H1 (cell line): ENCODE results near the gene RPL3. TPM values are rescaled to one million over a fixed set of nuclear protein-coding genes. Genes with fewer than 3 reads are reported as not detected.

Experiments used
- CTCF ChIA-PET: fragments of 300-600 bp; sonication (Branson Sonifier 250); formaldehyde crosslinking; loops from one replicate; lab custom pipeline; 2021; ENCODE audit not compliant: partially characterized antibody; lab: Charles Lee
- POLR2A ChIA-PET: fragments of 300-600 bp; sonication (Branson Sonifier 250); formaldehyde crosslinking; loops from one replicate; lab custom pipeline; 2021; ENCODE audit warnings: inconsistent platforms; ENCODE audit not compliant: partially characterized antibody; lab: Charles Lee
- DNase-seq, 2 experiments: peaks; one replicate each; pipeline versions ENCODE4 v3.0.0 to v3.0.0-alpha.2; 2010 to 2022; ENCODE audit warnings: low spot score in 2 of 2, low read depth in 1 of 2, mixed read lengths in 1 of 2
- FAIRE-seq: peaks from 2 replicates; lab custom pipeline; 2011; peaks lifted over from hg19 to GRCh38; lab: Jason Lieb, UNC
- H2AFZ ChIP-seq: 2 replicates; pipeline ENCODE4 v1.8.1; 2012; ENCODE audit warnings: low read length, inconsistent platforms
- H2AK5ac ChIP-seq: 2 replicates; pipeline ENCODE4 v1.6.1; 2013; ENCODE audit warnings: low read depth, low read length
- H2BK120ac ChIP-seq: replicated peaks from 2 replicates; pipeline ENCODE3; 2013; ENCODE audit warnings: low read depth, low read length, inconsistent platforms
- H2BK12ac ChIP-seq: 2 replicates; pipeline ENCODE4 v1.6.1; 2013; ENCODE audit warnings: low read depth, low read length
- H2BK15ac ChIP-seq: 2 replicates; pipeline ENCODE4 v1.6.1; 2013; ENCODE audit warnings: low read length
- H2BK20ac ChIP-seq: 2 replicates; pipeline ENCODE4 v1.6.1; 2013; ENCODE audit warnings: low read length
- H2BK5ac ChIP-seq: 2 replicates; pipeline ENCODE4 v1.6.1; 2013; ENCODE audit warnings: low read depth, low read length
- H3K14ac ChIP-seq: 2 replicates; pipeline ENCODE4 v1.6.1; 2013; ENCODE audit warnings: inconsistent platforms; ENCODE audit not compliant: insufficient read length
- H3K18ac ChIP-seq: 2 replicates; pipeline ENCODE4 v1.6.1; 2013; ENCODE audit warnings: low read length; ENCODE audit errors: extremely low read depth
- H3K23ac ChIP-seq: 2 replicates; pipeline ENCODE4 v1.6.1; 2013; ENCODE audit warnings: inconsistent platforms; ENCODE audit not compliant: insufficient read length
- H3K23me2 ChIP-seq: 2 replicates; pipeline ENCODE4 v1.6.1; 2013; ENCODE audit warnings: low read depth, low read length
- H3K27ac ChIP-seq: 2 replicates; pipeline ENCODE4 v1.6.1; 2011; ENCODE audit warnings: low read depth, low read length, inconsistent platforms
- H3K27me3 ChIP-seq, 4 experiments: replicated peaks in 1 of 4; 1 replicate in 1 of 4; 2 replicates in 3 of 4; pipeline versions ENCODE4 v1.6.1 to v1.8.1; 2011 to 2013; ENCODE audit warnings: low read length in 3 of 4, mild to moderate bottlenecking in 3 of 4, inconsistent platforms in 2 of 4, mixed read lengths in 2 of 4, moderate library complexity in 1 of 4; ENCODE audit not compliant: control insufficient read depth in 3 of 4, insufficient read depth in 3 of 4; ENCODE audit errors: extremely low read depth in 1 of 4
- H3K36me3 ChIP-seq, 4 experiments: 2 replicates each; pipeline versions ENCODE4 v1.6.1 to v1.8.1; 2011 to 2013; ENCODE audit warnings: mild to moderate bottlenecking in 4 of 4, low read length in 3 of 4, moderate library complexity in 2 of 4, control low read depth in 1 of 4, inconsistent platforms in 1 of 4; ENCODE audit not compliant: insufficient read depth in 4 of 4, control insufficient read depth in 2 of 4
- H3K4ac ChIP-seq: replicated peaks from 2 replicates; pipeline ENCODE3; 2013; ENCODE audit warnings: low read length, low read depth, mixed read lengths, inconsistent platforms; ENCODE audit not compliant: insufficient read length
- H3K4me1 ChIP-seq, 4 experiments: replicated peaks in 1 of 4; 1 replicate in 1 of 4; 2 replicates in 3 of 4; pipeline versions ENCODE4 v1.6.1 to v1.8.1; 2011 to 2013; ENCODE audit warnings: low read length in 3 of 4, inconsistent platforms in 2 of 4, mixed read lengths in 1 of 4; ENCODE audit not compliant: insufficient read depth in 4 of 4, control insufficient read depth in 3 of 4
- H3K4me2 ChIP-seq, 2 experiments: 2 replicates each; pipeline versions ENCODE4 v1.6.1 to v1.8.1; 2011 to 2013; ENCODE audit warnings: low read depth in 2 of 2, low read length in 2 of 2, control low read depth in 1 of 2, inconsistent platforms in 1 of 2, mild to moderate bottlenecking in 1 of 2; ENCODE audit not compliant: insufficient read depth in 1 of 2
- H3K4me3 ChIP-seq, 4 experiments: fragments of 200-600, 300-600 bp in 1 of 4; sonication (generic), shearing (Covaris generic), sonication (Bioruptor Twin) in 1 of 4; 2 replicates each; pipeline versions ENCODE4 v1.5.1 to v1.8.1; 2011 to 2016; ENCODE audit warnings: low read length in 4 of 4, low read depth in 3 of 4, control low read depth in 2 of 4, inconsistent platforms in 2 of 4, mild to moderate bottlenecking in 2 of 4, mixed read lengths in 1 of 4, moderate library complexity in 1 of 4; ENCODE audit not compliant: insufficient read depth in 2 of 4; ENCODE audit errors: extremely low read depth in 1 of 4
- H3K56ac ChIP-seq: replicated peaks from 2 replicates; pipeline ENCODE3; 2013; ENCODE audit warnings: low read depth, mild to moderate bottlenecking, mixed read lengths, low read length, inconsistent platforms; ENCODE audit not compliant: insufficient read length
- H3K79me1 ChIP-seq: 2 replicates; pipeline ENCODE4 v1.6.1; 2013; ENCODE audit warnings: low read depth, low read length, control low read depth
- H3K79me2 ChIP-seq, 2 experiments: 2 replicates each; pipeline versions ENCODE4 v1.6.1 to v1.8.1; 2012 to 2013; ENCODE audit warnings: low read length in 2 of 2, mild to moderate bottlenecking in 2 of 2, inconsistent platforms in 1 of 2; ENCODE audit not compliant: insufficient read depth in 2 of 2, control insufficient read depth in 1 of 2
- H3K9ac ChIP-seq, 4 experiments: replicated peaks in 1 of 4; 1 replicate in 1 of 4; 2 replicates in 3 of 4; pipeline versions ENCODE4 v1.6.1 to v1.8.1; 2011 to 2013; ENCODE audit warnings: low read depth in 3 of 4, low read length in 3 of 4, control low read depth in 2 of 4, mild to moderate bottlenecking in 2 of 4, moderate library complexity in 2 of 4, inconsistent platforms in 1 of 4; ENCODE audit errors: extremely low read depth in 1 of 4
- H3K9me3 ChIP-seq, 2 experiments: 2 replicates each; pipeline versions ENCODE4 v1.6.1 to v1.8.1; 2012 to 2013; ENCODE audit warnings: mild to moderate bottlenecking in 2 of 2, moderate library complexity in 2 of 2, control low read depth in 1 of 2, inconsistent platforms in 1 of 2, low read depth in 1 of 2, low read length in 1 of 2, mixed read lengths in 1 of 2; ENCODE audit not compliant: insufficient read depth in 2 of 2
- H4K20me1 ChIP-seq, 2 experiments: replicated peaks in 1 of 2; 2 replicates each; pipeline versions ENCODE3 to v1.8.1; 2011 to 2013; ENCODE audit warnings: inconsistent platforms in 2 of 2, low read length in 2 of 2, mild to moderate bottlenecking in 1 of 2; ENCODE audit not compliant: insufficient read depth in 2 of 2, control insufficient read depth in 1 of 2
- H4K5ac ChIP-seq: 2 replicates; pipeline ENCODE4 v1.6.1; 2013; ENCODE audit warnings: low read length, low read depth, mixed read lengths, inconsistent platforms; ENCODE audit not compliant: insufficient read length
- H4K8ac ChIP-seq: 2 replicates; pipeline ENCODE4 v1.8.0; 2013; ENCODE audit warnings: mild to moderate bottlenecking, moderate library complexity, low read length, inconsistent platforms; ENCODE audit not compliant: insufficient read depth; ENCODE audit errors: extremely low read depth
- H4K91ac ChIP-seq: replicated peaks from 2 replicates; pipeline ENCODE3; 2013; ENCODE audit warnings: low read length, mixed read lengths, inconsistent platforms; ENCODE audit not compliant: insufficient read length
- ATF3 ChIP-seq: IDR thresholded peaks from 2 replicates; pipeline ENCODE4 v1.6.1; 2011; ENCODE audit warnings: low read depth, mild to moderate bottlenecking, low read length; ENCODE audit not compliant: insufficient read depth
- CBX5 ChIP-seq: fragments of 300-800, 300-1000 bp; sonication (generic); IDR thresholded peaks from 2 replicates; pipeline ENCODE4 v1.7.1; 2016; ENCODE audit warnings: antibody characterized with exemption, low read length, low read depth
- CEBPB ChIP-seq: IDR thresholded peaks from 2 replicates; pipeline ENCODE4 v1.6.1; 2012; ENCODE audit warnings: low read depth, low read length
- CHD1 ChIP-seq: IDR thresholded peaks from 2 replicates; pipeline ENCODE4 v1.6.1; 2012; ENCODE audit warnings: low read depth, low read length, improper control_type of control experiment
- EZH2 ChIP-seq: fragments of 200-600 bp; sonication (generic); IDR thresholded peaks from 2 replicates; pipeline ENCODE4 v1.7.1; 2012; ENCODE audit warnings: low read depth, mild to moderate bottlenecking, moderate library complexity, low read length, inconsistent platforms; ENCODE audit not compliant: severe bottlenecking
- GABPA ChIP-seq: IDR thresholded peaks from 2 replicates; pipeline ENCODE4 v1.6.1; 2011; ENCODE audit warnings: mild to moderate bottlenecking, low read length, moderate library complexity, borderline replicate concordance; ENCODE audit not compliant: insufficient read depth
- JUN ChIP-seq: IDR thresholded peaks from 2 replicates; pipeline ENCODE4 v1.6.1; 2011; ENCODE audit warnings: low read depth, mild to moderate bottlenecking, improper control_type of control experiment, low read length
- JUND ChIP-seq: IDR thresholded peaks from 2 replicates; pipeline ENCODE4 v1.6.1; 2011; ENCODE audit warnings: mild to moderate bottlenecking, improper control_type of control experiment, low read length
- MAFK ChIP-seq: IDR thresholded peaks from 2 replicates; pipeline ENCODE4 v1.6.1; 2012; ENCODE audit warnings: low read depth, mild to moderate bottlenecking, improper control_type of control experiment, low read length
- NANOG ChIP-seq: IDR thresholded peaks from 2 replicates; pipeline ENCODE4 v1.6.1; 2011; ENCODE audit warnings: low read length, low read depth, mild to moderate bottlenecking, inconsistent platforms; ENCODE audit not compliant: insufficient read depth, poor library complexity, severe bottlenecking
- POLR2AphosphoS5 ChIP-seq: IDR thresholded peaks from 2 replicates; pipeline ENCODE4 v1.6.1; 2011; ENCODE audit warnings: low read depth, low read length
- POU5F1 ChIP-seq: IDR thresholded peaks from 2 replicates; pipeline ENCODE4 v1.6.1; 2011; ENCODE audit warnings: low read depth, mild to moderate bottlenecking, low read length, moderate library complexity
- SIX5 ChIP-seq: IDR thresholded peaks from 2 replicates; pipeline ENCODE4 v1.6.1; 2011; ENCODE audit warnings: mild to moderate bottlenecking, low read depth, low read length
- TAF7 ChIP-seq: optimal IDR thresholded peaks from 2 replicates; pipeline ENCODE3; 2011; ENCODE audit warnings: low read depth, mild to moderate bottlenecking, inconsistent platforms, low read length, moderate library complexity, borderline replicate concordance
- WGBS, 2 experiments: shearing (Covaris generic) in 1 of 2; methylation state at CpG; one replicate each; pipeline versions ENCODE4 v1.1.6 to v1.1.7; 2013 to 2015; ENCODE audit warnings: low lambda C conversion rate in 2 of 2, mixed read lengths in 2 of 2, inconsistent platforms in 1 of 2, low coverage in 1 of 2, missing lambda C conversion rate in 1 of 2; ENCODE audit not compliant: insufficient replicate concordance in 2 of 2, insufficient coverage in 1 of 2, insufficient read length in 1 of 2; ENCODE audit errors: extremely low coverage in 1 of 2, missing lambda C conversion rate in 1 of 2; 5-methylcytosine and 5-hydroxymethylcytosine counted together
- polyA plus RNA-seq, 7 experiments: library from polyadenylated mRNA; depleted of rRNA in 3 of 7; stranded (reverse) in 5 of 7; unstranded in 2 of 7; fragments of >200 nt in 5 of 7; fragments of 200-250 nt in 2 of 7; gene quantifications; 1 replicate in 5 of 7; 2 replicates in 1 of 7; 4 replicates in 1 of 7; pipeline versions ENCODE4 v1.2.1 to v1.2.3, GENCODE V29; 2011 to 2013; ENCODE audit warnings: missing spikeins in 2 of 7, mixed read lengths in 2 of 7
- total RNA-seq: library from RNA; stranded (reverse); fragmentation: NEBNext Ultra II Directional; extraction: Animal tissue kit (Norgen Biotek cat#: 25700); gene quantifications from 2 replicates; pipeline ENCODE4 v1.2.1, GENCODE V29; 2021

The RPL3 gene
- total and polyA plus RNA-seq, 2 of the 8 experiments (the other 6 are each of a cell fraction or from before 2014, with no cell fraction given) = 2,865 to 5,466 TPM

- no peak overlapping the region for H3K9ac ChIP-seq
- H4K8ac ChIP-seq = peak overlapping the region; percentile 36; the same call in 1 of the 2 replicates
- no peak overlapping the region for H3K18ac ChIP-seq
- H2BK20ac ChIP-seq = no peak overlapping the region
- H4K20me1 ChIP-seq = peaks cover 0 to 2% of the 10 kb centered on the region in 2 experiments
- H3K79me1 ChIP-seq = no peaks in the 10 kb centered on the region
- no peak overlapping the region for H2AK5ac ChIP-seq
- H2AFZ ChIP-seq = peak overlapping the region; percentile 82; the same call in 1 of the 2 replicates
- H2BK120ac ChIP-seq = no peak overlapping the region
- H3K9me3 ChIP-seq = no peaks in the 10 kb centered on the region
- 0 out of 2 replicates have a peak overlapping the region, but pooled peaks have one; percentile 4 for H2BK12ac ChIP-seq
- no peak overlapping the region for H3K56ac ChIP-seq
- ChIA-PET POLR2A (interaction anchor here (0.6 to 20.6 kb wide), 2 partner anchors 24 to 725 kb away, joined by 3 to 472 read pairs; partner anchors contain the start of gene RPL3), CTCF (interaction anchor here (0.6 to 8.1 kb wide), 5 partner anchors 11 to 173 kb away, joined by 3 to 110 read pairs (median 6); no protein-coding TSS in a partner anchor)
- H4K5ac ChIP-seq = no peak overlapping the region
- H3K4ac ChIP-seq = no peak overlapping the region
- no peaks in the 10 kb centered on the region for H3K27me3 ChIP-seq
- H3K36me3 ChIP-seq = no peaks in the 10 kb centered on the region
- DNase-seq = no peak
- FAIRE-seq = no peak
- no peak overlapping the region for H3K27ac ChIP-seq
- no peak overlapping the region for H4K91ac ChIP-seq
- no peak overlapping the region for H3K4me3 ChIP-seq
- WGBS, 2 experiments = 72% methylated on average over 3 of the region's 3 CpGs; no CpG with 5 or more reads in 1 of the 2 experiments
- H3K79me2 ChIP-seq = no peaks in the 10 kb centered on the region
- no peak overlapping the region for H2BK15ac ChIP-seq
- no peak overlapping the region for H2BK5ac ChIP-seq
- H3K4me1 ChIP-seq = peaks cover 2 to 3% (median 3%) of the 10 kb centered on the region in 4 experiments; a peak in 4 of 7 replicates
- H3K14ac ChIP-seq = no peak overlapping the region
- H3K4me2 ChIP-seq = no peak overlapping the region
- no peaks in the 10 kb centered on the region for H3K23me2 ChIP-seq
- no peak overlapping the region for H3K23ac ChIP-seq
- TF ChIP-seq POLR2AphosphoS5 = no peak
- TF ChIP-seq EZH2 = no peak
- no peak for TF ChIP-seq MAFK
- no peak for TF ChIP-seq CBX5
- TF ChIP-seq JUN = no peak
- no peak for TF ChIP-seq GABPA
- no peak for TF ChIP-seq JUND
- TF ChIP-seq ATF3 = no peak
- TF ChIP-seq POU5F1 = no peak
- no peak for TF ChIP-seq CHD1
- TF ChIP-seq TAF7 = no peak
- no peak for TF ChIP-seq SIX5
- no peak for TF ChIP-seq NANOG
- TF ChIP-seq CEBPB = no peak
Observed at GRCh38 chr22:39341179-39341578, 21.8 kb upstream of the RPL3 start.
